T47D (cell line): Measurements from ENCODE around the gene DDAH2.

Source experiments
- DNase-seq, 2 experiments: peaks; one replicate each; pipeline versions ENCODE4 v3.0.0 to v3.0.0-alpha.2; 2011 to 2012; ENCODE audit warnings: low read depth in 1 of 2, low spot score in 1 of 2
- JUND ChIP-seq: IDR thresholded peaks from 2 replicates; pipeline ENCODE4 v1.6.1; 2012; ENCODE audit warnings: low read depth
- in situ Hi-C: cut with HindIII; loops from 2 replicates; pipeline ENCODE4 v1.10.0; 2016; ENCODE audit warnings: low sequenced_read_pairs, low pct_unique_long_range_greater_than_20kb

DDAH2 gene

GRCh38 chr6:31723980-31724691 is 5.0 kb downstream of the DDAH2 start:
- no peak for DNase-seq
- no peak for TF ChIP-seq JUND
- in situ Hi-C loops = no loop called here

DNA sequence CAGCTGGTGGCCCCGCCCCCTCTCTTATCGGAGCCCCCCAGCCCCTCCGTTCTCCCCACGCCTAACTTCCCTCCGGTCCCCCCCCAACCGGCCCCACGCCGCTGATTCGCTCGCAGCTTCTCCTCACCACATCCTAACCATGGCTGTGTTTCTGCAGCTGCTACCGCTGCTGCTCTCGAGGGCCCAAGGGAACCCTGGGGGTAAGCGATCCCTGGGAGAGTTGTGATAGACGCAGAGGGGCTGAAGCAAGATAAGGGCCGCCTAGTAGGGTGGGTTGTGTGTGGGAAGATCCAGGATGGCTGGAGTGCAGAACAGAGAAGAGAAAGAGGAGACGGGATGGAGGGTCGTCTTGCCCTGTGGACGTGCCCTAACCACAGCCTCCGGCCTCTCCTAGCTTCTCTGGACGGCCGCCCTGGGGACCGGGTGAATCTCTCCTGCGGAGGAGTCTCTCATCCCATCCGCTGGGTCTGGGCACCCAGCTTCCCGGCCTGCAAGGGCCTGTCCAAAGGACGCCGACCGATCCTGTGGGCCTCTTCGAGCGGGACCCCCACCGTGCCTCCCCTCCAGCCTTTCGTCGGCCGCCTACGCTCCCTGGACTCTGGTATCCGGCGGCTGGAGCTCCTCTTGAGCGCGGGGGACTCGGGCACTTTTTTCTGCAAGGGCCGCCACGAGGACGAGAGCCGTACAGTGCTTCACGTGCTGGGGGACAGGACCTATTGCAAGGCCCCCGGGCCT is 5.7 kb downstream of the DDAH2 start, which contains the start of gene MPIG6B:
Gene MPIG6B (plus strand): TSS at position 129 of the 735 bp plus-strand sequence. CDS start 11 bp downstream, at position 140.
- in situ Hi-C loops = no loop called here
- TF ChIP-seq JUND = no peak
- no peak for DNase-seq

- in situ Hi-C loops = no loop called here
- TF ChIP-seq JUND = no peak
- no peak for DNase-seq
Observed at GRCh38 chr6:31722173-31722572, 6.9 kb downstream of the DDAH2 start.

GRCh38 chr6:31721351-31722020 is 7.6 kb downstream of the DDAH2 start, which contains the start of gene LY6G6C:
TSS of gene LY6G6C (minus strand) at chr6:31721746. CDS start at chr6:31721679, 67 bp downstream.
- DNase-seq = no peak
- no peak for TF ChIP-seq JUND
- in situ Hi-C loops = no loop called here

- in situ Hi-C loops = no loop called here
- no peak for TF ChIP-seq JUND
- no peak for DNase-seq
Observed at GRCh38 chr6:31720196-31720770, 8.8 kb downstream of the DDAH2 start.

- TF ChIP-seq JUND = no peak
- in situ Hi-C loops = no loop called here
- DNase-seq = no peak
Observed at GRCh38 chr6:31719001-31719400, 10.1 kb downstream of the DDAH2 start.

DNA sequence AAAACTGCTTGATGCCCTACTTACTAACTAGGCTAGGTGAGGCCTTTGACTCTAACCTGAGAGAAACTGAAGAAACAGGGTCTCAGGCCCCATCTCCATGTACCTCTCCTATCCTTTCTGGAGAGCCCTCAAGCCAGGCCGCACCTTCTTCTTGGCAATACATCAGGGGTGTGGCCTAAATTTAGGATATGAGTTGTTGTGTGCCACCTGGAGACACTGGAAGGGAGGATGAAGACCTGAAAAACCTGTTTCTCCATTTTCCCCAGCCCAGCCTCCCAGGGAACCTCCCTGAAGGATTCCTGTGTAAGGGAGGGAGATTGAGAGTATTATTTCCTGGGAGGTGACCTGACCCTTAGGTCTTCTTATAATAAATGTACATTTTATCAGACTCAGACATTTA is 10.8 kb downstream of the DDAH2 start:
- TF ChIP-seq JUND = no peak
- in situ Hi-C loops = no loop called here
- DNase-seq = peak; percentile 75 to 97

- in situ Hi-C loops = no loop called here
- DNase-seq = peak; percentile 62 to 88
- TF ChIP-seq JUND = no peak
Observed at GRCh38 chr6:31717499-31718222, 11.4 kb downstream of the DDAH2 start.

DNA sequence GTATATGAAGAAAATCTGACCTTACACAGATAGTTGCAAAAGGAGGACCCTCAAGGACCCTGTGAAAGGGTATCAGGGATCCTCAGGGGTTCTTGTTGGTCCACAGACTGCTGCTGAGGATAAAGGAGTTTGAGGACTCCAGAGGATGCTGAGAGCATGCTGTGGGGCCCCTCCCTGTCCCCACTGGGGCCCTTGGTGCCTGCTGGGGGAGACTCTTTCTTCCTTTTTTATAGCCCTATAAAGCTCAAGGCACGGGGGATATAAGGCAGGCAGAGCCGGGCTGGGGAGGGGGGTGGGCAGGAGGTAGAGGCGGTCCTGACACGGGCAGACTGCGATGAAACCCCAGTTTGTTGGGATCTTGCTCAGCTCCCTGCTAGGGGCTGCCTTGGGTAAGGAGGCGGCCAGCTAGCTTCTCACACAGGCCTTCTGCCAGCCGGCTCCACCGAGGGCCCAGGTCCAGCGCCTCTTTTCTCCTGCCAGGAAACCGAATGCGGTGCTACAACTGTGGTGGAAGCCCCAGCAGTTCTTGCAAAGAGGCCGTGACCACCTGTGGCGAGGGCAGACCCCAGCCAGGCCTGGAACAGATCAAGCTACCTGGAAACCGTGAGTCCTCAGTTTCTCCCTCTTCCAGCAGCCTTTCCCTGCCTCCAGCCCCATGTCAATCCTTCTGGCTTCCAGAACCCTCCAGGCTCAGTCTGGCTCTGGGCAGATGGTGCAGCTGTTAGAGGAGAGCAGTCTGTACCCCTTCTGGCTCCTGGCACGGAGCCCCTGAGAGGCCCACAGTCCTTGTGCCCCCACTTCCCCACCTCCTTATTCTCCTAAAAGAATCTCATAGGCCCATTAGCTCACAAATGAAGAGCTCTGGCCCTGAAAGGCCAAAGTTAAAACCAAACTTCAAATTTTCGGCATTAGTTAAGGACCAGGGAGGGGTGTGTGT is 13.8 kb downstream of the DDAH2 start, which contains the start of gene LY6G6D:
Gene LY6G6D (plus strand): TSS at position 327 of the 937 bp plus-strand sequence. CDS start 8 bp downstream, at position 335.
- TF ChIP-seq JUND = no peak
- no peak for DNase-seq
- in situ Hi-C loops = no loop called here

- no peak for DNase-seq
- no peak for TF ChIP-seq JUND
- in situ Hi-C loops = no loop called here
Observed at GRCh38 chr6:31713991-31714684, 15.0 kb downstream of the DDAH2 start.
